GM03348 (cell line): Measurements from ENCODE around the gene SLC7A7.
"Not testable (repeated sequence)": the region's sequence is repeated elsewhere in the genome, so short reads cannot be mapped to it uniquely, and the experiment has no call there.

ENCODE experiments used
- DNase-seq: peaks from one replicate; pipeline ENCODE4 v3.0.0; 2012; ENCODE audit warnings: low spot score

The SLC7A7 gene

DNA sequence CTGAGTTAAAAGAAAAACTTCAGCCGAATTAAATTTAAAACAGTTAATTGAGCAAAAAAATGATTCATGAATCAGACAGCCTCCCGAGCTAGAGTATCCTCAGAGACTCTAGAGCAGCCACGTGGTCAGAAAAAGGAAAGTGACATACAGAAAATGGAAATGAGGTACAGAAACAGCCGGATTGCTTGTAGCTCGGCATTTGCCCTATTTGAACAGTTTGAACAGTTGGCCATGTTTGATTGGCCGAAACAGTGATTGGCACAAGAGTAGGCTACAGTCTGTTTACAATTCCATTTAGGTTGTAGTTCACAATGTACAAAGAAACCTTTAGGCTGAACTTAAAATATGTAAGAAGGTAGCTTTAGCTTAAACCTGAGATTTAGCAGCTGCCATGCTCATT lies 61.6 kb downstream of the SLC7A7 start:
- no peak for DNase-seq

DNA sequence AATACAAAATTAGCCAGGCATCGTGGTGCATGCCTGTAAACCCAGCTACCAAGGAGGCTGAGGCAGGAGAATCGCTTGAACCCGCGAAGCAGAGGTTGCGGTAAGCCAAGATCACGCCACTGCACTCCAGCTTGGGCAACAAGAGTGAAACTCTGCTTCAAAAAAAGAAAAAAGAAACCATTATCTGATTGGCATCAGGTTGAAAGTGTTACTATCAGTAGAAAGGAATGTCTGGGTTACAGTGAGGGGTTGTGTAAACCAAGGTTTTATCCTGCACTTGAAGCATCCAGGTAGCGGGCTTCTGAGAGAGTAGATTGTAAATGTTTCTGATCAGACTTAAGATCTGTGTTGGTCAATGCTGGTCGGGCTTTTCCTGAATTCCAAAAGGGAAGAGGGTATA lies 62.8 kb downstream of the SLC7A7 start:
- no peak for DNase-seq

GRCh38 chr14:22748631-22749068 lies 66.6 kb downstream of the SLC7A7 start:
- no peak for DNase-seq

DNA sequence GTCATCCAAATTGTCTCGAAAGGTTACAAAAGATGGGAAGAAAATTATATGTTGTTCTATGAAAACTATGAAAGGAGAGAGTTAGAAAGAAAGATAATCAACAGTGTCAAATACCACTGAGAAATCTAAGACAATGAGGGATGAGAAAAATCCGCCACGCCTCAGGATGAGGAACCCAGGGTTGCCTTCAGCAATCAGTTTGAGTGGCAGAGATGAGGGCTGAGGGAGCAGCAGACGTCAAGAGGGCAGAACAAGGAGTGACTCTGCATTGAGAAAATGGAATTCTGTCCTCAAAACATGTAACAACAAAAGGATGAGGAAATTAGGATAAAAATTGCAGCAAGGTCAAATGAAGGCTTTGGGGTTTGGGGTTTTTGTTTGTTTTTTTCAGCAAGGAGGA lies 67.0 kb downstream of the SLC7A7 start:
- no peak for DNase-seq

GRCh38 chr14:22747769-22748168 lies 67.5 kb downstream of the SLC7A7 start:
- DNase-seq = no peak

DNA sequence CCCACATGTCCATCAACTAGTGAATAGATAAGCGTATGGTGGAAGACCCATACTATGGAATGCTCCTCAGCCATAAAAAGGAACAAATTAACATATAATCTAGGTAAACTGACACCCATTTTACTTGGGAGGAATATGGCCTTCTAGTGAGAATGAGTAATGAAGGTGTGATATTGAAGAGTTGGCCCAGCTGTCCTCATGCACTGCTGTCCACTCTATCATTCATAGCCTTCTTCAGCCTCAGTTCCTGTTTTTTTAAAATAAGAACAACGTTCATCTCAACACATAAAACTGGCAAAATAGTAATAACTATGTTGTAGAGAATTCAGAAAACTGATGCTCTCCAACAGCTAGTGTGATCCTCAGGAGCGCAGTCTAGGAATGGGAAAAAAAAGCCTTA lies 75.2 kb downstream of the SLC7A7 start:
- no peak for DNase-seq

DNA sequence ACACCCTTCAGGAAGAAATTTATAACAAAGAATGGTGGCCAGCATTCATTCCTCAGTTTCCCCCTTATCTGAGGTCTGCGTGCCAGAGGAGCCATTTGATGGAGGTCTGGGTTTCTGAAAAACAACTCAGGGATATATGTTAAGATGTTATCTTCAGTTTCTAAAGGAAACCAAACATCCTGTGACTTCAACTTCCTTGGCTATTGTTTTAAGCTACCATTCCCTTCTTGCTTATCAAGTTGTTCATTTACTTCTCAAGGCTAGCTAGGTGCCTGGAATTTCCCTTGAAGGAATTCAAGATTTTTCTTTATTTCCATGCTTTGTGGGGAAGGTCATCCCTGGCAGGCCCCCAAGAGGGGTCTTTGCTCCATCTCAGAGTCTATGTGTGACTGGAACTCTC lies 75.8 kb downstream of the SLC7A7 start:
- no peak for DNase-seq

DNA sequence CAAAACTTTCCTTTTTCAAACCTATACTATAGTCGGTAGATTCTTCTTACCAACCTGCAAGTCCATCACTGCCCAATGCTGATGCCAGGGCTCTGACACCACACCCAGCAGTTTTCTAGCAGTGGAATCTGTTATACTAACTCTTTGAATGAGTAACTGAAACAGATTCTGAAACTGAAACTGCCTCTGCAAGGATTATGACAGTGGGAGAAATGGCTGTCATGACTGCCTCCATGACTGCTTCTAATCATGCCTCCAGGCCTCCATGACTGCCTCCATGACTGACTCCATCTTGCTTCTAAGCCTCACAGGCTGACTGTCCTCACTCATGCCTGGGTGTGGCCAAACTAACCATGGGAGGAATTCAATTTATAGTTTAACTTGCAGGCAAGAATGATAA lies 78.2 kb downstream of the SLC7A7 start:
- DNase-seq = no peak

DNA sequence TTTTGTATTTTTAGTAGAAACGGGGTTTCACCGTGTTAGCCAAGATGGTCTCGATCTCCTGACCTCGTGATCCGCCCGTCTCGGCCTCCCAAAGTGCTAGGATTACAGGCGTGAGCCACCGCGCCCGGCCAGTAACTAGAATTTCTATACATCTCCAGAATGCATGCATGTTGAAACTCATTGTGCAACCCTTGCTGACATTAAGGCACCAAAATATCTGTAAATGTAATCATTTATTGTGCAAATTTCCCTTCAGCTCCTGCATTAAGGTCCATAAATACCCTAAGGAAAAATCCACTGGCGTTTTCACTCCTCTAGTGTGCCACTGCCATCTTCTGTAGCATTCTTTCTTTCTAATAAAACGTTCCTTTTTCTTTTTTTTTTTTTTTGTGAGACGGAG lies 78.9 kb downstream of the SLC7A7 start:
- DNase-seq = not testable (repeated sequence)

DNA sequence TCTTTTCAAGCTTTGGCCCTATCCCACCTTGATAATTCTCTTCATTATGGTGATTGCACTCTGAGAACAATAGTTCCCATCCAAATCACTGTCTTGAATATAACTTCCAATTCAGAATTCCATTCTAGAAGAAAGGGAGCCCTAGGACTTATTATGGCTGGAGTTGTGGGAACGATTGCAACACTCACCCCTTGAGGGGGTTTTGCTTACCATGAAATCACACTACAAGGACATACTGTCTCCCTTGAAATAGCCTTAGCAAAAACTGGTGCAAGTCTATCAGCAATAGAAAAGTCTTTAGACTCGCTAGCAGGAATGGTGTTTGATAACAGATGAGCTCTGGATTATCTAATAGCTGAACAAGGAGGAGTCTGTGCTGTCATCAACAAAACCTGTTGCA lies 80.1 kb downstream of the SLC7A7 start:
- DNase-seq = no peak

DNA sequence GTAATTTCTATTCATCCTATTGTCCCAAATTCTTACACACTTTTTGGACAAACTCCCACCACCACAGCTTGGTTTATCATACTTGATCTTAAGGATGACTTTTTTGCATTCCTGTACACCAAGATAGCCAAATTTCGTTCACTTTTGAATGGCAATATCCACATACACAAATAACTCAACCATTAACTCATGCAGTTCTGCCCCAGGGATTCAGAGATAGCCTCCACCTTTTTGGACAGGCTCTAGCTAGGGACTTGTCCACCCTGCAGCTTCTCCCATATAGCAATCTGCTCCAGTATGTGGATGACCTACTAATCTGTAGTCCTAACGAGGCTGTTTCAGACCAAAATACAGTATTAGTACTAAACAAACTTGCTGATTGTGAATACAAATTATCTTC lies 81.4 kb downstream of the SLC7A7 start:
- no peak for DNase-seq

DNA sequence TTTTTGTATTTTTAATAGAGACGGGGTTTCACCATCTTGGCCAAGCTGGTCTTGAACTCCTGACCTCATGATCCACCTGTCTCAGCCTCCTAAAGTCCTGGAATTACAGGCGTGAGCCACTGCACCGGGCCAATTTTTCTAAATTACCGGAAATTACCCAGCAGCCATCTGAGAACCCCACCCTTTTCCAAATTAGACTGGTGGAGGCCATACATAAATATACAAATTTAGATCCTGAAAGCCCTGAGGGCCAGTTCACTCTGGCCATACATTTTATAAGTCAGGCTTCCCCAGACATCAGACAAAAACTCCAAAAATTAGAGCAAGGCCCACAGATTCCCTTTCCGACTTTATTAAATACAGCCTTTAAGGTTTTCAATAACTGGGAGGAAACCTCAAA lies 83.2 kb downstream of the SLC7A7 start:
- not testable (repeated sequence) for DNase-seq

DNA sequence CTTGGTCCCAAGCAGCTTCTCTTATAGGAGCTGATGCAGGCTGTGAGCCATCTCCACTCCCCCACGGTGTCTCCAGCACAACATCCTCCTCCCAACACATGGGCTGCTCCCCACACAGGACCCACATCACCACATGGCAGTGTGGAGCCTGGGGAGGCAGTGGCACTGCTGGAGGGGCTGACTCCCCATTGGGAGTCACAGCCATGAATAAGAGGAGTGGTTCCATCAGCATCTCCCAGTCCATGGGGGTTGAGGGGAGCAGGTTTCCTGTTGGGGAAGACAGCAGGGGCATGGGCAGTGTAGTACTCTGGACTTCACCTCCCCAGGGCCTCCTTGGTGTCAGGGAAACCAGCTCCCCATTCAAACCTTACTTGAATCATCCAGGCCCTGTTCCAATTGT lies 89.2 kb downstream of the SLC7A7 start:
- no peak for DNase-seq

GRCh38 chr14:22725374-22725773 lies 89.9 kb downstream of the SLC7A7 start:
- not testable (repeated sequence) for DNase-seq

- DNase-seq = not testable (repeated sequence)
Measured at GRCh38 chr14:22724847-22725246, 90.4 kb downstream of the SLC7A7 start.

DNA sequence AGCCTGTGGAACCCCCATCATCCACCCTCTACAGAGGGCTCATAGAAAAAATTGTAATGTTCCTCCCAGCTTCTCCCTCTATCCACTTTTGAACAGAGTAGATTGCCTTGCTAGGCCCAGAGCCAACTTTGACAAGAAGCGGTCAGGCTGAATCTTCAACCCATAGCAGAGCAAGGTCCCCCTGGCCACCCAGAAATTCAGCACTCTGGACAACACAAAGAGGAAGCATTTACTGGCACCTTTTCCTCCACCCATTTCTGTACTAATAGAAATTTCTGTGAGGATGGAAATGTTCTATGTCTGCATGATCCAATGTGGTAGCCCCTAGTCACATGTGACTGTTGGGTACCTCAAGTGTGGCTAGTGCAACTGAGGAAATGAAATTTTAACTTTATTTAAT lies 91.4 kb downstream of the SLC7A7 start:
- no peak for DNase-seq
